GM13977 (cell line): ENCODE data around the gene MTUS2.

Experiments used
- DNase-seq: peaks from one replicate; pipeline ENCODE4 v3.0.0; 2012; ENCODE audit warnings: low spot score
- CTCF ChIP-seq: IDR thresholded peaks from 2 replicates; pipeline ENCODE4 v1.5.1; 2012; ENCODE audit warnings: mild to moderate bottlenecking, control low read depth; ENCODE audit not compliant: insufficient read depth; ENCODE audit errors: extremely low read depth, missing control alignments
- in situ Hi-C: fragments of 300-500 bp; cut with MboI; formaldehyde crosslinking; loops from one replicate; pipeline ENCODE4 v1.12.0; 2022; ENCODE audit warnings: low sequenced_read_pairs, low pct_unique_long_range_greater_than_20kb, mixed read lengths, inconsistent platforms; ENCODE audit not compliant: unreplicated experiment

The MTUS2 gene

GRCh38 chr13:28826368-28826767 is 6.2 kb downstream of the MTUS2 start:
- no peak for TF ChIP-seq CTCF
- in situ Hi-C loops: no loop called here
- DNase-seq: no peak

DNA sequence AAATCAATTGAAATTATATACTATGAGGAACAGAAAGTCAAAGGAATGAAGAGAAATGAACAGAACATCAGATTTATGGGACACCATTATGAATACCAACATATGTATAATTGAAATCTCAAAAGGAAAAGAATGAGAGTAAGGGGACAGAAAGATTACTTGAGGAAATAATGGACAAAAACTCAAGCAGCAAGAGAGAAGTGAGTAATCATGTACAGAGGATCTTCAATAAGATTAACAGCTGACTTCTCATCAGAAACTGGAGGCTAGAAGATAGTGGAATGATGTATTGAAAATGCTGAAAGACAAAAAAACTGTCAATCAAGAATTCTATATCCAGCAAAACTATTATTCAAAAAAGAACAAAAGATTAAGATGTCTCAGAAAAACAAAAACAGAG is 10.4 kb downstream of the MTUS2 start:
- TF ChIP-seq CTCF: no peak
- in situ Hi-C loops: no loop called here
- no peak for DNase-seq

DNA sequence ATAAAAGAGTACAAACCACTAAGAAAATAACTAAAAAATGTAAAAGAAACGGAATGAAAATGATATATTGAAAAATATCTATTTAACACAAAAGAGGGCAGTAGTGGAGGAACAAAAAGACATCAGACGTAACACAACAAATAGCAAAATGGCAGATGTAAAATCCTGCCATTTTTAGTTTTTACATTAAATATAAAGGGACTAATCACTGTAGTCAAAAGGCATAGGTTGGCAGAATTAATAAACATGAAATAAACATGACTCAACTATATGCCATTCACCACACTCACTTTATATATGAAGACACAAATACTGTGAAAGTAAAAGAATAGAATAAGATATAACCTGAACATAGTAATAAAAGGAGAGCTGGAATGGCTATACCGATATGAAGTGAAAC is 11.0 kb downstream of the MTUS2 start:
- TF ChIP-seq CTCF: no peak
- in situ Hi-C loops: no loop called here
- DNase-seq: no peak

- TF ChIP-seq CTCF: no peak
- in situ Hi-C loops: no loop called here
- DNase-seq: no peak
These were observed 17.0 kb downstream of the MTUS2 start for GRCh38 chr13:28837111-28837510.

DNA sequence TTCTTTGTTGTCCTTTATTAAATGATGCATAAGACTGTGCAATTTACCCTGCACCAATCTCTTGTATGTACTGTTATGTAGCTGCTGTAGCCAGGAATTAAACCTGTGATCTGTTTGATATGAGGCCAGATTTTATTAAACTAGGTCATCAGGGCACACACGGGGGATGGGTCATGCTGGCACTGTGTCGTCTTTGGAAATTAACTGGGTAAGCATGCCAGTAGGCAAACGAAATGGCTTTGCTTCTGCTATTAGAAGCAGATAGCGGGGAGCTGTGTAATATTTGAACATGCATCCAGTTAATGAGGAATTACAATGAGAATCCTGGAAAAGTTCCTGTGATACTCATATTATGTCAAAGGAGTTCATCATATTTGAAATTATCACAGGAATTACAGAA is 23.5 kb downstream of the MTUS2 start:
- in situ Hi-C loops: no loop called here
- no peak for DNase-seq
- TF ChIP-seq CTCF: no peak

DNA sequence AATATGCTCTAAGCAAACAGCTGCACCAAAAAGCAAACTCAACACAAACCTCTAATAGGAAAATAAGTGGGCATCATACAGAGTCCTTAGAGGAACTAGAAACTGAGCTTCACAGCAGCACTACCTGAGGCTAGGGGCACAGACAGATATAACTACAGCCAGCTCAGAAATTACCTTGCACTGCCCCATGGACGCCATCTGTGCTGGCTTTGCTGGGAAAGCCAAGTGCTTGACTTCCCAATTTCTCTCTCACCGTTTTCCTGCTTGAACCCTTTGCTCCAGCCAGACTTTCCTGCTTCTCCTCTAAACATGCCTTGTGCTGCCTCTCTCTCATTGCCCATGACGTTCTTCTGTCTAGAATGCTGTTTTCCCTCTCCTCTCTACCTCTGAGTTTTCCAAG is 29.3 kb downstream of the MTUS2 start:
- no peak for TF ChIP-seq CTCF
- in situ Hi-C loops: no loop called here
- DNase-seq: no peak

DNA sequence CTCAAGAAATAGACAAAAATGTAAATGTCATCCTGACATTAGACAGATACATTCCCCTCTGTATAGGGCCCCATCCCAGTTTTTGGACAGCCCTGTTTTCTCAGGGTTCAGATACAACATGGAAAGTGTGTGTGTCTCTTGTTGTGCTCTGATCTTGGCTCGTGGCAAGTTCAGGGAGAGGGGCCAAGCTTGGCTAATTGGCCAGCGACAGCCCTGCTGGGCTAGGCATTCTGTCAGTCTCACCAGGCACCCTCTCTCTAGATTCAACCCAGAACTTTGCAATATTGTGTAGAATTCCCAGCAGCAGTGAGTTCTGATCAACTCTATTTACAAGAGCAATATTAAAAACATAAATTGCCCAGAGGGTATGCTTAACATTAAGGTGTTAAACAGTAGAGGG is 30.1 kb downstream of the MTUS2 start:
- no peak for DNase-seq
- in situ Hi-C loops: no loop called here
- no peak for TF ChIP-seq CTCF
